Subcutaneous adipose tissue (tissue), 4 donors: Measurements from ENCODE around the gene LRIT2. TPM values are rescaled to one million over a fixed set of nuclear protein-coding genes. Genes with fewer than 3 reads are reported as not detected.

Source experiments
- CTCF ChIP-seq: fragments of 450-650 bp; IDR thresholded peaks from one replicate; pipeline ENCODE4 v1.5.1; 2016; ENCODE audit warnings: low read depth, mild to moderate bottlenecking, control low read depth, antibody characterized with exemption, moderate library complexity
- total RNA-seq, 4 donors: library from RNA; depleted of rRNA; stranded (reverse); fragments of >200 nt; gene quantifications; one replicate each; pipeline ENCODE4 v1.1.0, GENCODE V29; 2016

Gene LRIT2
- total RNA-seq, 4 donors from 2014 or later: not detected

GRCh38 chr10:84204610-84205009, 20.7 kb downstream of the LRIT2 start:
- TF ChIP-seq CTCF: no peak

GRCh38 chr10:84204122-84204521, 21.2 kb downstream of the LRIT2 start:
- TF ChIP-seq CTCF: no peak

- no peak for TF ChIP-seq CTCF
These were observed 23.0 kb downstream of the LRIT2 start for GRCh38 chr10:84202349-84202748.

GRCh38 chr10:84201682-84202081, 23.7 kb downstream of the LRIT2 start:
- TF ChIP-seq CTCF: no peak

GRCh38 chr10:84201244-84201606, 24.1 kb downstream of the LRIT2 start:
- no peak for TF ChIP-seq CTCF

- TF ChIP-seq CTCF: no peak
These were observed 24.7 kb downstream of the LRIT2 start for GRCh38 chr10:84200537-84201243.

GRCh38 chr10:84198206-84198915, 27.0 kb downstream of the LRIT2 start:
- TF ChIP-seq CTCF: no peak
